ENCODE results near the gene FTCD.

The FTCD gene

GRCh38 chr21:46124083-46124925 lies 31.1 kb downstream of the FTCD start:
- no peak for DNase-seq (ENCODE audit: low read depth in 2 of 2, low spot score in 1 of 2)

- no peak for DNase-seq (ENCODE audit: low read depth in 2 of 2, low spot score in 1 of 2)
Measured at GRCh38 chr21:46122758-46123683, 32.4 kb downstream of the FTCD start.

- no peak for DNase-seq (ENCODE audit: low read depth in 2 of 2, low spot score in 1 of 2)
Measured at GRCh38 chr21:46122237-46122671, 33.1 kb downstream of the FTCD start.

GRCh38 chr21:46121286-46122221 lies 33.8 kb downstream of the FTCD start:
- DNase-seq (ENCODE audit: low read depth in 2 of 2, low spot score in 1 of 2): no peak

GRCh38 chr21:46120301-46121285 lies 34.8 kb downstream of the FTCD start:
- no peak for DNase-seq (ENCODE audit: low read depth in 2 of 2, low spot score in 1 of 2)

GRCh38 chr21:46119637-46120271 lies 35.6 kb downstream of the FTCD start:
- DNase-seq (ENCODE audit: low read depth in 2 of 2, low spot score in 1 of 2): no peak

- no peak for DNase-seq (ENCODE audit: low read depth in 2 of 2, low spot score in 1 of 2)
Measured at GRCh38 chr21:46119144-46119636, 36.2 kb downstream of the FTCD start.

- DNase-seq (ENCODE audit: low read depth in 2 of 2, low spot score in 1 of 2): no peak
Measured at GRCh38 chr21:46118316-46119143, 36.8 kb downstream of the FTCD start.

- DNase-seq (ENCODE audit: low read depth in 2 of 2, low spot score in 1 of 2): no peak
Measured at GRCh38 chr21:46117586-46118315, 37.6 kb downstream of the FTCD start.

GRCh38 chr21:46116776-46117585 lies 38.4 kb downstream of the FTCD start:
- DNase-seq (ENCODE audit: low read depth in 2 of 2, low spot score in 1 of 2): no peak

- no peak for DNase-seq (ENCODE audit: low read depth in 2 of 2, low spot score in 1 of 2)
Measured at GRCh38 chr21:46116189-46116775, 39.1 kb downstream of the FTCD start.

- DNase-seq (ENCODE audit: low read depth in 2 of 2, low spot score in 1 of 2): no peak
Measured at GRCh38 chr21:46115441-46116188, 39.8 kb downstream of the FTCD start.

GRCh38 chr21:46114963-46115362 lies 40.4 kb downstream of the FTCD start:
- no peak for DNase-seq (ENCODE audit: low read depth in 2 of 2, low spot score in 1 of 2)

- DNase-seq (ENCODE audit: low read depth in 2 of 2, low spot score in 1 of 2): no peak
Measured at GRCh38 chr21:46113497-46114176, 41.7 kb downstream of the FTCD start.

GRCh38 chr21:46112725-46113215 lies 42.6 kb downstream of the FTCD start:
- DNase-seq (ENCODE audit: low read depth in 2 of 2, low spot score in 1 of 2): no peak
